GM23248 (cell line): ENCODE data around the gene TDRD12. TPM values are rescaled to one million over a fixed set of nuclear protein-coding genes. Genes with fewer than 3 reads are reported as not detected.

ENCODE experiments used
- DNase-seq: peaks from one replicate; pipeline ENCODE4 v3.0.0-alpha.2; 2015
- H2AFZ ChIP-seq: fragments of 200-600 bp; sonication (generic); 2 replicates; pipeline ENCODE4 v1.6.1; 2016; ENCODE audit warnings: antibody characterized with exemption
- H3F3A ChIP-seq: fragments of 200-600 bp; sonication (generic); 2 replicates; pipeline ENCODE4 v1.6.1; 2016; ENCODE audit warnings: mild to moderate bottlenecking, antibody characterized with exemption, mixed run types; ENCODE audit not compliant: insufficient read depth
- H3K27ac ChIP-seq: fragments of 200-600 bp; sonication (generic); 2 replicates; pipeline ENCODE4 v1.5.1; 2016; ENCODE audit warnings: mild to moderate bottlenecking
- H3K27me3 ChIP-seq: fragments of 200-600 bp; sonication (generic); replicated peaks from 2 replicates; pipeline ENCODE4 v1.6.1; 2016; ENCODE audit warnings: mild to moderate bottlenecking; ENCODE audit not compliant: insufficient read depth
- H3K36me3 ChIP-seq: fragments of 200-600 bp; sonication (generic); 2 replicates; pipeline ENCODE4 v1.6.1; 2016; ENCODE audit warnings: low read depth, mild to moderate bottlenecking
- H3K4me1 ChIP-seq: fragments of 200-600 bp; sonication (generic); 2 replicates; pipeline ENCODE4 v1.6.1; 2016; ENCODE audit warnings: mild to moderate bottlenecking; ENCODE audit not compliant: insufficient read depth
- H3K4me2 ChIP-seq: fragments of 200-600 bp; sonication (generic); one replicate; pipeline ENCODE4 v1.6.1; 2016; ENCODE audit warnings: mild to moderate bottlenecking; ENCODE audit not compliant: unreplicated experiment
- H3K4me3 ChIP-seq: fragments of 200-600 bp; sonication (generic); 2 replicates; pipeline ENCODE4 v1.5.1; 2016; ENCODE audit warnings: mild to moderate bottlenecking
- H3K79me2 ChIP-seq: fragments of 200-600 bp; sonication (generic); 2 replicates; pipeline ENCODE4 v1.6.1; 2016; ENCODE audit warnings: mild to moderate bottlenecking; ENCODE audit not compliant: insufficient read depth
- H3K9ac ChIP-seq: fragments of 200-600 bp; sonication (generic); 2 replicates; pipeline ENCODE4 v1.6.1; 2016; ENCODE audit warnings: mild to moderate bottlenecking
- H3K9me2 ChIP-seq: fragments of 200-600 bp; sonication (generic); 2 replicates; pipeline ENCODE4 v1.6.1; 2016; ENCODE audit warnings: mixed run types, mild to moderate bottlenecking, moderate library complexity; ENCODE audit not compliant: insufficient read depth
- H3K9me3 ChIP-seq: fragments of 200-600 bp; sonication (generic); one replicate; pipeline ENCODE4 v1.6.1; 2017; ENCODE audit warnings: low read depth
- H4K20me1 ChIP-seq: fragments of 200-600 bp; sonication (generic); 2 replicates; pipeline ENCODE4 v1.6.0; 2016; ENCODE audit not compliant: insufficient read depth
- EZH2 ChIP-seq: fragments of 200-600 bp; sonication (generic); IDR thresholded peaks from 2 replicates; pipeline ENCODE4 v1.6.1; 2018; ENCODE audit warnings: antibody characterized with exemption, mild to moderate bottlenecking; ENCODE audit not compliant: insufficient read depth, poor library complexity, severe bottlenecking
- EZH2phosphoT487 ChIP-seq: fragments of 200-600 bp; sonication (generic); IDR thresholded peaks from 2 replicates; pipeline ENCODE4 v1.6.1; 2018; ENCODE audit warnings: antibody characterized with exemption, moderate library complexity, mild to moderate bottlenecking, low read depth; ENCODE audit not compliant: insufficient read depth
- WGBS, 2 experiments: methylation state at CpG; one replicate each; pipeline ENCODE4 v1.1.6; 2015 to 2017; ENCODE audit warnings: low lambda C conversion rate in 2 of 2, low coverage in 1 of 2; ENCODE audit errors: missing lambda C conversion rate in 2 of 2; 5-methylcytosine and 5-hydroxymethylcytosine counted together
- in situ Hi-C: fragments of 300-500 bp; cut with MboI; formaldehyde crosslinking; loops from 2 replicates; pipeline ENCODE4 v1.15.0; 2020
- polyA plus RNA-seq: library from polyadenylated mRNA; unstranded; fragments of >200 nt; fragmentation: Nextera tagmentation; extraction: Ambion mirVana; gene quantifications from 2 replicates; pipeline ENCODE4 v1.2.1, GENCODE V29; 2016
- total RNA-seq: library from RNA; depleted of rRNA; stranded (reverse); fragments of >200 nt; shearing (Covaris generic); gene quantifications from 2 replicates; pipeline ENCODE4 v1.2.3, GENCODE V29; 2014

Gene TDRD12
- total and polyA plus RNA-seq, 2 experiments from 2014 or later = 0.09 to 0.22 TPM

GRCh38 chr19:32808236-32808635, 88.7 kb downstream of the TDRD12 start:
- Histone ChIP-seq H3K9ac (no peak overlapping the region), H3K27ac (no peak overlapping the region), H3K27me3 (peaks cover 6% of the 10 kb centered on the region; the same call in 1 of the 2 replicates), H3K4me3 (no peak overlapping the region), H3K9me2 (no peaks in the 10 kb centered on the region), H3K36me3 (no peaks in the 10 kb centered on the region), H3K4me1 (no peaks in the 10 kb centered on the region), H2AFZ (no peak overlapping the region), H4K20me1 (no peaks in the 10 kb centered on the region), H3K79me2 (no peaks in the 10 kb centered on the region), H3K9me3 (no peaks in the 10 kb centered on the region), H3F3A (no peaks in the 10 kb centered on the region), H3K4me2 (no peak overlapping the region)
- DNase-seq = no peak
- 20 to 44% methylated on average over 4 of the region's 4 CpGs for WGBS, 2 experiments
- in situ Hi-C loops = no loop called here
- TF ChIP-seq EZH2phosphoT487 (no peak), EZH2 (no peak)

DNA sequence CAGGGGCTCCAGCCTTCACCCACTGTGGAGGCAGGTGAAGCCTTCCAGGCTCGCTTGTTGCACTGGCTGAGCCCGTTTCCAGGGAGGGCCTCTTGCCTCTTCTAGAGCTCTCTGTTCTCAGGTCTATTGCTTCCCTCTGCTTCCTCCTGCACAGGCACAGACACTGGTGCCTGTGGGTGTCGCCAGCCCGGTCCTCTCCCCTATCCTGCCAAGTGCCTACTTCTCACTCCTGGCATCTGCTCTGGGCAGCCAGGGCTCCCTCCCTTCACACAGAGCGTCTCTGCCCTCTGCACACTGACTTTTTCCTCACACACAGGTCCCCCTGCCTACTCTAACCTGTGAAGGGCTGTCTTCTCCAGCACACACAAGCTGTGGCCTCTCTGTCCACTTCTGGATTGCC, 89.7 kb downstream of the TDRD12 start:
- in situ Hi-C loops = no loop called here
- 18 to 32% methylated on average over 5 of the region's 5 CpGs for WGBS, 2 experiments
- Histone ChIP-seq H3K27ac (no peak overlapping the region), H3K4me3 (no peak overlapping the region), H3K4me2 (no peak overlapping the region), H3K79me2 (no peaks in the 10 kb centered on the region), H4K20me1 (no peaks in the 10 kb centered on the region), H3K9me2 (no peaks in the 10 kb centered on the region), H3K36me3 (no peaks in the 10 kb centered on the region), H3K27me3 (peaks cover 10% of the 10 kb centered on the region), H3K4me1 (no peaks in the 10 kb centered on the region), H3K9me3 (no peaks in the 10 kb centered on the region), H2AFZ (no peak overlapping the region), H3K9ac (no peak overlapping the region), H3F3A (no peaks in the 10 kb centered on the region)
- no peak for DNase-seq
- no peak for TF ChIP-seq EZH2
- no peak for TF ChIP-seq EZH2phosphoT487

- DNase-seq = no peak
- H3K9me3 ChIP-seq = no peaks in the 10 kb centered on the region
- no peak for TF ChIP-seq EZH2phosphoT487
- no peak for TF ChIP-seq EZH2
Measured at GRCh38 chr19:32809754-32810153, 90.2 kb downstream of the TDRD12 start.

GRCh38 chr19:32810452-32810851, 90.9 kb downstream of the TDRD12 start:
- 57 to 60% methylated on average over 9 of the region's 9 CpGs for WGBS, 2 experiments
- no peaks in the 10 kb centered on the region for H3K9me2 ChIP-seq
- peaks cover 10% of the 10 kb centered on the region for H3K27me3 ChIP-seq
- DNase-seq = no peak
- H3K9me3 ChIP-seq = no peaks in the 10 kb centered on the region
- no peak overlapping the region for H2AFZ ChIP-seq
- no peaks in the 10 kb centered on the region for H3K79me2 ChIP-seq
- H3K9ac ChIP-seq = no peak overlapping the region
- no peak overlapping the region for H3K4me2 ChIP-seq
- no peaks in the 10 kb centered on the region for H3F3A ChIP-seq
- no peaks in the 10 kb centered on the region for H3K4me1 ChIP-seq
- no peak overlapping the region for H3K4me3 ChIP-seq
- no peaks in the 10 kb centered on the region for H3K36me3 ChIP-seq
- TF ChIP-seq EZH2 (no peak), EZH2phosphoT487 (no peak)
- no peaks in the 10 kb centered on the region for H4K20me1 ChIP-seq
- no peak overlapping the region for H3K27ac ChIP-seq
- in situ Hi-C loops = no loop called here

More at GRCh38 chr19:32809754-32810153, 90.2 kb downstream of the TDRD12 start:
- Histone ChIP-seq H2AFZ (no peak overlapping the region), H3K4me1 (no peaks in the 10 kb centered on the region), H3K9me2 (no peaks in the 10 kb centered on the region), H3K36me3 (no peaks in the 10 kb centered on the region), H3K4me2 (no peak overlapping the region), H3K9ac (no peak overlapping the region), H3F3A (no peaks in the 10 kb centered on the region), H3K27ac (no peak overlapping the region), H3K27me3 (peaks cover 10% of the 10 kb centered on the region), H3K4me3 (no peak overlapping the region), H4K20me1 (no peaks in the 10 kb centered on the region), H3K79me2 (no peaks in the 10 kb centered on the region)
- in situ Hi-C loops = no loop called here
- 37 to 43% methylated on average over 3 of the region's 3 CpGs for WGBS, 2 experiments

DNA sequence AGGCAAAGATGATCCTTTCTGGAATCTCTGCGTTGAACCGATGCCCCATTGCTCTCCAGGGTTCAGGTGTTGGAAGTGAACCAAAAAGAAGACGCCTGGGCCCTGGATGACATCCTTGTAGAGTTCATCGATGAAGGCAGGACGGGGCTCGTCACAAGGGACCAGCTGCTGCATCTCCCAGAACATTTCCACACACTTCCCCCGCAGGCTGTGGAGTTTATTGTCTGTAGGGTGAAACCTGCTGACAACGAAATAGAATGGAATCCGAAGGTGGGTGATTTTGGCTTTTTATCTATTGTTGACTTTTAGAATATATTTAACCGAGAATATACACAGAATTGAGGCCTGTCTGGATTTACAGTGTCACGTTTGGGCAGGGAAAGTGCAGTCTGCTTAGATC, 91.6 kb downstream of the TDRD12 start:
- Histone ChIP-seq H3K4me1 (no peaks in the 10 kb centered on the region), H3K4me2 (no peak overlapping the region), H3K9me2 (no peaks in the 10 kb centered on the region), H3K9ac (no peak overlapping the region), H3K27ac (no peak overlapping the region), H3K79me2 (no peaks in the 10 kb centered on the region), H3F3A (no peaks in the 10 kb centered on the region), H3K27me3 (peaks cover 10% of the 10 kb centered on the region), H3K9me3 (no peaks in the 10 kb centered on the region), H3K4me3 (no peak overlapping the region), H2AFZ (no peak overlapping the region), H4K20me1 (no peaks in the 10 kb centered on the region), H3K36me3 (no peaks in the 10 kb centered on the region)
- WGBS, 2 experiments = 54% methylated on average over 11 of the region's 11 CpGs
- TF ChIP-seq EZH2phosphoT487 = no peak
- no peak for TF ChIP-seq EZH2
- DNase-seq = no peak
- in situ Hi-C loops = no loop called here
